Measurements from ENCODE around the gene EXOC3L2.

EXOC3L2 gene

DNA sequence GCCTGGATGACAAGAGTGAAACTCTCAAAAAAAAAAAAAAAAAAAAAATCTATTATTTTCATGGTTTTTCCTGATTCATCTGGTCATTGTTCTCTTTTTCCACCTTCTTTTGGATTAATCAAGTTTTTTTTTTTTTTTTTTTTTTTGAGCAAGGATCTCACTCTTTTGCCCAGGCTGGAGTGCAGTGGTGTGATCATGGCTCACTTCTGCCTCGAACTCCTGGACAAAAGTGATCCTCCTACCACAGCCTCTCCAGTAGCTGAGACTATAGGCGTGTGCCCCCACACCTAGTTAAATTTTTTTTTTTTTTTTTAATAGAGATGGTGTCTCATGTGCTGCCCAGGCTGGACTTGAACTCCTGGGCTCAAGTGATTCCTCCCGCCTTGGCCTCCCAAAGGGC is 38.9 kb downstream of the EXOC3L2 start:
- Histone ChIP-seq H3K9ac (ENCODE audit: low read length) (no peak overlapping the region), H3K4me1 (ENCODE audit: insufficient read depth, low read length, severe bottlenecking) (no peaks in the 10 kb centered on the region), H4K20me1 (ENCODE audit: insufficient read depth, low read length) (no peaks in the 10 kb centered on the region), H2AFZ (ENCODE audit: low read length) (no peak overlapping the region), H3F3A (ENCODE audit: insufficient read depth, low read length) (no peaks in the 10 kb centered on the region), H3K9me3 (ENCODE audit: low read length) (no peaks in the 10 kb centered on the region), H3K27me3 (ENCODE audit: insufficient read depth, low read length) (no peaks in the 10 kb centered on the region), H3K27ac (ENCODE audit: low read depth, low read length, poor library complexity, severe bottlenecking) (no peak overlapping the region), H3K4me3 (ENCODE audit: low read depth, low read length, poor library complexity, severe bottlenecking) (no peak overlapping the region), H3K79me2 (ENCODE audit: insufficient read depth, low read length) (no peaks in the 10 kb centered on the region), H3K36me3 (ENCODE audit: insufficient read depth, low read length) (no peaks in the 10 kb centered on the region; the same call in 1 of the 2 replicates), H3K9me2 (ENCODE audit: low read depth, low read length) (no peaks in the 10 kb centered on the region), H3K4me2 (ENCODE audit: low read length) (no peak overlapping the region)
- TF ChIP-seq, protein P1, sequence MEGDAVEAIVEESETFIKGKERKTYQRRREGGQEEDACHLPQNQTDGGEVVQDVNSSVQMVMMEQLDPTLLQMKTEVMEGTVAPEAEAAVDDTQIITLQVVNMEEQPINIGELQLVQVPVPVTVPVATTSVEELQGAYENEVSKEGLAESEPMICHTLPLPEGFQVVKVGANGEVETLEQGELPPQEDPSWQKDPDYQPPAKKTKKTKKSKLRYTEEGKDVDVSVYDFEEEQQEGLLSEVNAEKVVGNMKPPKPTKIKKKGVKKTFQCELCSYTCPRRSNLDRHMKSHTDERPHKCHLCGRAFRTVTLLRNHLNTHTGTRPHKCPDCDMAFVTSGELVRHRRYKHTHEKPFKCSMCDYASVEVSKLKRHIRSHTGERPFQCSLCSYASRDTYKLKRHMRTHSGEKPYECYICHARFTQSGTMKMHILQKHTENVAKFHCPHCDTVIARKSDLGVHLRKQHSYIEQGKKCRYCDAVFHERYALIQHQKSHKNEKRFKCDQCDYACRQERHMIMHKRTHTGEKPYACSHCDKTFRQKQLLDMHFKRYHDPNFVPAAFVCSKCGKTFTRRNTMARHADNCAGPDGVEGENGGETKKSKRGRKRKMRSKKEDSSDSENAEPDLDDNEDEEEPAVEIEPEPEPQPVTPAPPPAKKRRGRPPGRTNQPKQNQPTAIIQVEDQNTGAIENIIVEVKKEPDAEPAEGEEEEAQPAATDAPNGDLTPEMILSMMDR (IDR thresholded peaks at IDR 0.05; ENCODE audit: low read length), result no peak
- no peak for TF ChIP-seq EZH2 (IDR thresholded peaks at IDR 0.05; ENCODE audit: borderline replicate concordance, low read length)

- H3K9ac ChIP-seq (ENCODE audit: low read length), result no peak overlapping the region
- H3K9me3 ChIP-seq (ENCODE audit: low read length), result no peaks in the 10 kb centered on the region
- no peak overlapping the region for H3K4me2 ChIP-seq (ENCODE audit: low read length)
- no peak for TF ChIP-seq EZH2 (IDR thresholded peaks at IDR 0.05; ENCODE audit: borderline replicate concordance, low read length)
- TF ChIP-seq, protein P1 (IDR thresholded peaks at IDR 0.05; ENCODE audit: low read length), result no peak
- H3F3A ChIP-seq (ENCODE audit: insufficient read depth, low read length), result no peaks in the 10 kb centered on the region
- H4K20me1 ChIP-seq (ENCODE audit: insufficient read depth, low read length), result no peaks in the 10 kb centered on the region
- H3K36me3 ChIP-seq (ENCODE audit: insufficient read depth, low read length), result no peaks in the 10 kb centered on the region; the same call in 1 of the 2 replicates
- no peak overlapping the region for H3K27ac ChIP-seq (ENCODE audit: low read depth, low read length, poor library complexity, severe bottlenecking)
- no peak overlapping the region for H3K4me3 ChIP-seq (ENCODE audit: low read depth, low read length, poor library complexity, severe bottlenecking)
- H3K4me1 ChIP-seq (ENCODE audit: insufficient read depth, low read length, severe bottlenecking), result no peaks in the 10 kb centered on the region
- H3K9me2 ChIP-seq (ENCODE audit: low read depth, low read length), result no peaks in the 10 kb centered on the region
- H2AFZ ChIP-seq (ENCODE audit: low read length), result no peak overlapping the region
- H3K79me2 ChIP-seq (ENCODE audit: insufficient read depth, low read length), result no peaks in the 10 kb centered on the region
- no peaks in the 10 kb centered on the region for H3K27me3 ChIP-seq (ENCODE audit: insufficient read depth, low read length)
These were observed 39.4 kb downstream of the EXOC3L2 start for GRCh38 chr19:45205810-45206209.

DNA sequence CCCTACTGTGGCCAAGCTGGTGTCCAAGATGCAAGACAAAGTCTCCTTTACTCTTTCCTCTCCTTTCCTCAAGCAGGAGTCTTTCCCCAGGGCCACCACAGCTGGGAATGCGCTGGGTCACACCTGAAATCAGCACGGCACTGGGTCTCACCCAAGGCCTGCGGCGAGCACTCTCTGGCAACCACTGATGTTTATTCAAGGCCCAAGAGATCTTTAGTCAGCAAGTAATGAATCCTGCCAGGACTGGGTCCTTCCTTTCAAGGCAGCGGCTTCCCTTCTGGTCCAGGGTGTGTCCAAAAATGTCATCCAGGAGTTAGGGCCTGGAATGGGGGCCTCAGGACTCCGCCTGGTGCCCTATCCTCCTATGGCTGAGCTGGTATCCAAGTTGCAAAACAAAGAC is 42.6 kb downstream of the EXOC3L2 start:
- Histone ChIP-seq H3K9ac (ENCODE audit: low read length) (no peak overlapping the region), H3K79me2 (ENCODE audit: insufficient read depth, low read length) (no peaks in the 10 kb centered on the region), H2AFZ (ENCODE audit: low read length) (no peak overlapping the region), H3K9me2 (ENCODE audit: low read depth, low read length) (no peaks in the 10 kb centered on the region), H3K4me2 (ENCODE audit: low read length) (no peak overlapping the region), H3F3A (ENCODE audit: insufficient read depth, low read length) (no peaks in the 10 kb centered on the region), H4K20me1 (ENCODE audit: insufficient read depth, low read length) (no peaks in the 10 kb centered on the region), H3K4me3 (ENCODE audit: low read depth, low read length, poor library complexity, severe bottlenecking) (no peak overlapping the region), H3K27ac (ENCODE audit: low read depth, low read length, poor library complexity, severe bottlenecking) (no peak overlapping the region), H3K9me3 (ENCODE audit: low read length) (no peaks in the 10 kb centered on the region), H3K4me1 (ENCODE audit: insufficient read depth, low read length, severe bottlenecking) (no peaks in the 10 kb centered on the region), H3K36me3 (ENCODE audit: insufficient read depth, low read length) (no peaks in the 10 kb centered on the region; the same call in 1 of the 2 replicates), H3K27me3 (ENCODE audit: insufficient read depth, low read length) (0 out of 2 replicates have a peak, but pooled peaks cover 6% of the 10 kb centered on the region)
- TF ChIP-seq, protein P1 (IDR thresholded peaks at IDR 0.05; ENCODE audit: low read length), result no peak
- no peak for TF ChIP-seq EZH2 (IDR thresholded peaks at IDR 0.05; ENCODE audit: borderline replicate concordance, low read length)

All from OCI-LY1 (cell line).